Activated CD4-positive, alpha-beta T cell treated with anti-CD3 and anti-CD28 coated beads, Interleukin-10, Interleukin-2, amounts not matched to agents 100 ng/mL and 50 ng/mL, durations not matched to agents 16 hours and 8 hours (primary cell): ENCODE results near the gene MFF.
A peak's percentile ranks its signal among the peaks of the same experiment; 100 is the strongest.
"Not testable (repeated sequence)": the region's sequence is repeated elsewhere in the genome, so short reads cannot be mapped to it uniquely, and the experiment has no call there.

Source experiments
- DNase-seq: peaks from one replicate; pipeline ENCODE4 v3.0.0-alpha.2; 2020

The MFF gene

GRCh38 chr2:227337442-227337841 lies 12.4 kb downstream of the MFF start:
- no peak for DNase-seq

GRCh38 chr2:227339098-227339599 lies 14.1 kb downstream of the MFF start:
- DNase-seq: no peak

- no peak for DNase-seq
These were observed 15.1 kb downstream of the MFF start for GRCh38 chr2:227340106-227340505.

- DNase-seq: no peak
These were observed 16.5 kb downstream of the MFF start for GRCh38 chr2:227341553-227341952.

GRCh38 chr2:227344231-227344630 lies 19.2 kb downstream of the MFF start:
- DNase-seq: no peak

GRCh38 chr2:227347117-227347516 lies 22.1 kb downstream of the MFF start:
- DNase-seq: no peak

- no peak for DNase-seq
These were observed 23.3 kb downstream of the MFF start for GRCh38 chr2:227348324-227348723.

GRCh38 chr2:227349989-227350612 lies 25.1 kb downstream of the MFF start:
- no peak for DNase-seq

- peak; percentile 15 for DNase-seq
These were observed 26.6 kb downstream of the MFF start for GRCh38 chr2:227351639-227352038.

- no peak for DNase-seq
These were observed 35.3 kb downstream of the MFF start for GRCh38 chr2:227360351-227360750.

- DNase-seq: no peak
These were observed 38.7 kb downstream of the MFF start for GRCh38 chr2:227363756-227364155.

- not testable (repeated sequence) for DNase-seq
These were observed 39.7 kb downstream of the MFF start for GRCh38 chr2:227364585-227365263.

- no peak for DNase-seq
These were observed 40.8 kb downstream of the MFF start for GRCh38 chr2:227365833-227366232.

- no peak for DNase-seq
These were observed 41.8 kb downstream of the MFF start for GRCh38 chr2:227366769-227367426.

GRCh38 chr2:227367427-227367795 lies 42.4 kb downstream of the MFF start:
- DNase-seq: no peak

GRCh38 chr2:227368574-227368973 lies 43.5 kb downstream of the MFF start:
- no peak for DNase-seq

- DNase-seq: no peak
These were observed 45.0 kb downstream of the MFF start for GRCh38 chr2:227370092-227370491.

GRCh38 chr2:227370791-227371312 lies 45.8 kb downstream of the MFF start:
- DNase-seq: peak; percentile 19

- no peak for DNase-seq
These were observed 48.3 kb downstream of the MFF start for GRCh38 chr2:227373389-227373788.

GRCh38 chr2:227374158-227374557 lies 49.1 kb downstream of the MFF start:
- DNase-seq: peak; percentile 78

GRCh38 chr2:227376656-227377396 lies 51.8 kb downstream of the MFF start:
- no peak for DNase-seq

GRCh38 chr2:227377467-227378351 lies 52.7 kb downstream of the MFF start:
- DNase-seq: no peak
